K562 (cell line): Measurements from ENCODE around the gene ADRA1B. TPM values are rescaled to one million over a fixed set of nuclear protein-coding genes. Genes with fewer than 3 reads are reported as not detected.

Source experiments
- ATAC-seq: fragments of 200-7000 bp; cut with Tn5 transposase; 3 replicates; pipeline ENCODE4 v1.9.1; 2020; ENCODE audit warnings: moderate library complexity
- BruUV-seq: library from RNA; stranded (reverse); fragments of 400-500 nt; replicated peaks from 2 replicates; lab custom pipeline; 2021; lab: Mats Ljungman, UMichigan
- CTCF ChIA-PET: fragments of 300-600 bp; formaldehyde crosslinking; extraction: SDS; loops from one replicate; lab custom pipeline; 2021; ENCODE audit warnings: low intra/inter-chr PET ratio; lab: Yijun Ruan, JAX
- POLR2A ChIA-PET: fragments of 300-600, 350-650 bp; sonication (Branson Sonifier 250); formaldehyde crosslinking; extraction: SDS; loops from one replicate; lab custom pipeline; 2021; ENCODE audit warnings: antibody characterized with exemption, inconsistent platforms; lab: Yijun Ruan, JAX
- DNase-seq, 4 experiments: peaks; one replicate each; pipeline versions ENCODE4 v3.0.0 to v3.0.0-alpha.2; 2011 to 2018; ENCODE audit warnings: low spot score in 3 of 4, mixed read lengths in 3 of 4; ENCODE audit errors: extremely low read depth in 1 of 4
- FAIRE-seq: peaks from 2 replicates; lab custom pipeline; 2011; peaks lifted over from hg19 to GRCh38; lab: Jason Lieb, UNC
- H2AFZ ChIP-seq: 2 replicates; pipeline ENCODE4 v1.6.0; 2011; ENCODE audit warnings: low read depth, low read length, control low read depth, inconsistent platforms
- H3K27ac ChIP-seq: fragments of 200-600 bp; 3 replicates; pipeline ENCODE4 v1.8.0; 2011; ENCODE audit warnings: low read depth, mild to moderate bottlenecking, control low read depth, inconsistent platforms, low read length, moderate library complexity, mixed read lengths; ENCODE audit errors: extremely low read depth
- H3K27me3 ChIP-seq, 2 experiments: fragments of 300-600 bp in 1 of 2; 2 replicates in 1 of 2; 3 replicates in 1 of 2; pipeline versions ENCODE4 v1.6.0 to v1.8.0; 2011; ENCODE audit warnings: inconsistent platforms in 2 of 2, low read length in 2 of 2, mild to moderate bottlenecking in 1 of 2, mixed read lengths in 1 of 2, moderate library complexity in 1 of 2; ENCODE audit not compliant: control insufficient read depth in 2 of 2, insufficient read depth in 2 of 2
- H3K36me3 ChIP-seq: fragments of 300-600 bp; 3 replicates; pipeline ENCODE4 v1.8.0; 2011; ENCODE audit warnings: mild to moderate bottlenecking, low read length, inconsistent platforms; ENCODE audit not compliant: control insufficient read depth, insufficient read depth
- H3K4me1 ChIP-seq, 2 experiments: fragments of 200-600 bp in 1 of 2; replicated peaks in 1 of 2; 2 replicates in 1 of 2; 3 replicates in 1 of 2; pipeline versions ENCODE4 v1.5.1 to v1.8.0; 2011; ENCODE audit warnings: inconsistent platforms in 2 of 2, low read length in 2 of 2, mild to moderate bottlenecking in 1 of 2, mixed read lengths in 1 of 2, moderate library complexity in 1 of 2; ENCODE audit not compliant: control insufficient read depth in 2 of 2, insufficient read depth in 2 of 2
- H3K4me2 ChIP-seq: 2 replicates; pipeline ENCODE4 v1.6.1; 2011; ENCODE audit warnings: low read length, control low read depth, inconsistent platforms, mixed read lengths; ENCODE audit not compliant: insufficient read depth
- H3K4me3 ChIP-seq: fragments of 200-600 bp; sonication (generic), shearing (Covaris generic); 2 replicates; pipeline ENCODE4 v1.5.1; 2016; ENCODE audit warnings: control low read depth, inconsistent platforms
- H3K79me2 ChIP-seq: fragments of 200-600 bp; 3 replicates; pipeline ENCODE4 v1.8.0; 2011; ENCODE audit warnings: low read length, inconsistent platforms; ENCODE audit not compliant: control insufficient read depth, insufficient read depth
- H3K9ac ChIP-seq, 2 experiments: 2 replicates each; pipeline versions ENCODE4 v1.6.0 to v1.6.1; 2011; ENCODE audit warnings: low read depth in 2 of 2, low read length in 2 of 2, control low read depth in 1 of 2, inconsistent platforms in 1 of 2, mild to moderate bottlenecking in 1 of 2, mixed read lengths in 1 of 2; ENCODE audit not compliant: insufficient read depth in 1 of 2
- H3K9me1 ChIP-seq: one replicate; pipeline ENCODE4 v1.6.0; 2011; ENCODE audit warnings: inconsistent platforms, mild to moderate bottlenecking, low read length, moderate library complexity; ENCODE audit not compliant: control insufficient read depth, insufficient read depth
- H3K9me3 ChIP-seq: replicated peaks from 2 replicates; pipeline ENCODE4 v1.5.1; 2011; ENCODE audit warnings: low read depth, low read length, inconsistent platforms; ENCODE audit not compliant: control insufficient read depth, insufficient read depth
- H4K20me1 ChIP-seq: replicated peaks from 2 replicates; pipeline ENCODE4 v1.6.1; 2011; ENCODE audit warnings: low read length, inconsistent platforms, mixed read lengths; ENCODE audit not compliant: control insufficient read depth, insufficient read depth
- KDM4B ChIP-seq, 2 experiments: fragments of 450-650 bp in 1 of 2; sonication (generic) in 1 of 2; IDR thresholded peaks; 2 replicates each; pipeline ENCODE4 v1.6.1; 2016 to 2017; ENCODE audit warnings: borderline replicate concordance in 2 of 2, antibody characterized with exemption in 1 of 2, low read depth in 1 of 2, mild to moderate bottlenecking in 1 of 2
- LCOR ChIP-seq: sonication (generic); formaldehyde crosslinking; IDR thresholded peaks from 2 replicates; pipeline ENCODE4 v1.8.0; 2022; ENCODE audit warnings: mild to moderate bottlenecking, missing genetic modification reagents
- NRF1 ChIP-seq, 2 experiments: fragments of 450-650 bp; IDR thresholded peaks in 1 of 2; conservative IDR thresholded peaks in 1 of 2; 2 replicates each; pipeline ENCODE4 v1.6.1; 2014; ENCODE audit warnings: mild to moderate bottlenecking in 2 of 2
- RBBP5 ChIP-seq: fragments of 200-600 bp; sonication (generic); IDR thresholded peaks from 2 replicates; pipeline ENCODE4 v1.6.1; 2012; ENCODE audit warnings: borderline replicate concordance, mild to moderate bottlenecking, low read length, control low read depth, inconsistent platforms; ENCODE audit not compliant: insufficient read depth, poor library complexity, severe bottlenecking
- STAT5A ChIP-seq: IDR thresholded peaks from 2 replicates; pipeline ENCODE4 v1.6.1; 2012; ENCODE audit warnings: low read length, inconsistent platforms, borderline replicate concordance
- TAF9B ChIP-seq: fragments of 450-650 bp; IDR thresholded peaks from 2 replicates; pipeline ENCODE4 v1.6.1; 2018; ENCODE audit warnings: mild to moderate bottlenecking; ENCODE audit not compliant: partially characterized antibody
- WGBS: fragments of 100-300 bp; shearing (Covaris generic); methylation state at CpG from one replicate; pipeline ENCODE4 v1.1.6; 2016; ENCODE audit warnings: low coverage, mixed read lengths; ENCODE audit not compliant: insufficient coverage; ENCODE audit errors: missing lambda C conversion rate; 5-methylcytosine and 5-hydroxymethylcytosine counted together
- in situ Hi-C: fragments of 300-500 bp; cut with MboI; formaldehyde crosslinking; loops from 4 replicates; pipeline ENCODE4 v1.15.0; 2018; ENCODE audit warnings: inconsistent platforms, mixed read lengths
- intact Hi-C: fragments of 100-400 bp; cut with micrococcal nuclease; formaldehyde crosslinking; loops from 2 replicates; pipeline ENCODE4 v1.14.2; 2022
- polyA plus RNA-seq, 8 experiments: library from polyadenylated mRNA; depleted of rRNA in 4 of 8; stranded (reverse) in 5 of 8; unstranded in 3 of 8; fragments of >200 nt; fragmentation: Nextera tagmentation in 2 of 8; fragmentation: Illumina TruSeq in 1 of 8; extraction: Ambion mirVana in 2 of 8; extraction: Trizol in 1 of 8; gene quantifications; 2 replicates each; pipeline versions ENCODE4 v1.2.1 to v1.2.3, GENCODE V29; 2011 to 2014; ENCODE audit warnings: inconsistent platforms in 1 of 8, missing spikeins in 1 of 8
- total RNA-seq, 7 experiments: library from RNA; depleted of rRNA in 6 of 7; stranded (reverse); fragments of >200 nt in 6 of 7; fragmentation: Illumina TruSeq in 2 of 7; extraction: Trizol in 2 of 7; gene quantifications; 2 replicates each; pipeline versions ENCODE4 v1.2.1 to v1.2.3, GENCODE V29; 2011 to 2021; ENCODE audit warnings: low replicate concordance in 1 of 7
- TF ChIP-seq, protein P1 (sequence below), 2 experiments: fragments of 450-650 bp; IDR thresholded peaks; 2 replicates each; pipeline ENCODE4 v1.6.1; 2016
- TF ChIP-seq, protein P2 (sequence below), 2 experiments: fragments of 450-650 bp; IDR thresholded peaks; 2 replicates each; pipeline ENCODE4 v1.6.1; 2018; ENCODE audit warnings: mild to moderate bottlenecking in 2 of 2, low read depth in 1 of 2; ENCODE audit not compliant: partially characterized antibody in 2 of 2
- TF ChIP-seq, protein P3 (sequence below): fragments of 250-450 bp; sonication (Bioruptor Pico); IDR thresholded peaks from 2 replicates; pipeline ENCODE4 v1.5.0; 2021; ENCODE audit warnings: mild to moderate bottlenecking, moderate library complexity

The ADRA1B gene
- total and polyA plus RNA-seq, 9 of the 15 experiments (the other 6 are each of a cell fraction or from before 2014, with no cell fraction given) = not detected

DNA sequence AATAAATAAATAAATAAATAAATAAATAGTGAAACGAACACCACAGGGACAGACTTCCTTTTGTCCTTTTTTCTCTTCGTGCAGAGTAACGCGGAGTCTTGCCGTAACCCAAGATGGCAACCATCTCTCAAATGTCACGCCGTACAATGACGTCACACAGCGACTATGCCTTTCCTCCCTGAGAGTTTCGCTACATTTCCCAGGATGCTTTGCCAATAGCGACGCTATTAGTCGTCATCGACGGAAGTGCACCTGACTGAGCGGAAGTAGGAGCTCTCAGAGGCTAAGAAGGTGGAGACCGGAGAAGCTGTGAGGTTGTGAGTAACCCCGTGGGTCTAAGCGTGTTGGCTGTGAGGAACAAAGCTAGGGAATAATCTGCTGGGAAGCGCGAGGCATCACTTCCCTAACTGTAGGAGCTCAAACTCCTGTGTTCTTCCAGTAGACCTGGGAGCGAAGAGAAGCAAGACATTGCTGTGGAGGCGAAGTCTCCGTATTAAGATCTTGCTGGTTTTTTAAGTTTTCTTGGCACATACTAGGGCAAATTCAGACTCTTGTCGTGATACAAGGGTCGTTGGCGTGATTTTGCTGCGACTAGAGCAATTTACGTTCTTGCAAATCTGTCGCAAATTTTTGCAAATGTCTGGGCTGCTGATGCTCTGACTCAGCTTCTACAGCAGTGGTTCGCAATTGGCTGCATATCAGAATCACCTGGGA lies 92.8 kb downstream of the ADRA1B start, which contains the start of gene TTC1:
TTC1 (plus strand) TSS at position 263 of the 714 bp plus-strand sequence. CDS start 1,390 bp downstream, outside the sequence.
- TSS peak; percentile 73 for BruUV-seq
- no peaks in the 10 kb centered on the region for H3K27me3 ChIP-seq
- peaks cover 3% of the 10 kb centered on the region in 2 experiments; a peak in 3 of 5 replicates for H3K4me1 ChIP-seq
- peak within 1 kb of the TSS; percentile 88 for H3K4me3 ChIP-seq
- no peaks in the 10 kb centered on the region for H3K9me3 ChIP-seq
- H3K9ac ChIP-seq = peak within 1 kb of the TSS; percentile 91 to 92
- no peaks in the 10 kb centered on the region for H4K20me1 ChIP-seq
- peak within 1 kb of the TSS; percentile 99 for H2AFZ ChIP-seq
- in situ Hi-C loops (no loop called here), intact Hi-C loops (no loop called here)
- ChIA-PET CTCF (no interaction called here), POLR2A (interaction anchor here (0.7 to 2.5 kb wide), 4 partner anchors 8 to 188 kb away, joined by 3 to 23 read pairs (median 4); no protein-coding TSS in a partner anchor)
- H3K79me2 ChIP-seq = peaks cover 27% of the 10 kb centered on the region
- H3K9me1 ChIP-seq = no peaks in the 10 kb centered on the region
- WGBS = under 1% methylated on average over 31 of the region's 31 CpGs
- peak; percentile 100 for FAIRE-seq
- H3K36me3 ChIP-seq = peaks cover 33% of the 10 kb centered on the region
- ATAC-seq = peak; percentile 97
- H3K27ac ChIP-seq = peak within 1 kb of the TSS; percentile 89
- DNase-seq = peak; percentile 90 to 99 (median 90)
- peak within 1 kb of the TSS; percentile 100 for H3K4me2 ChIP-seq
- TF ChIP-seq, protein P1, sequence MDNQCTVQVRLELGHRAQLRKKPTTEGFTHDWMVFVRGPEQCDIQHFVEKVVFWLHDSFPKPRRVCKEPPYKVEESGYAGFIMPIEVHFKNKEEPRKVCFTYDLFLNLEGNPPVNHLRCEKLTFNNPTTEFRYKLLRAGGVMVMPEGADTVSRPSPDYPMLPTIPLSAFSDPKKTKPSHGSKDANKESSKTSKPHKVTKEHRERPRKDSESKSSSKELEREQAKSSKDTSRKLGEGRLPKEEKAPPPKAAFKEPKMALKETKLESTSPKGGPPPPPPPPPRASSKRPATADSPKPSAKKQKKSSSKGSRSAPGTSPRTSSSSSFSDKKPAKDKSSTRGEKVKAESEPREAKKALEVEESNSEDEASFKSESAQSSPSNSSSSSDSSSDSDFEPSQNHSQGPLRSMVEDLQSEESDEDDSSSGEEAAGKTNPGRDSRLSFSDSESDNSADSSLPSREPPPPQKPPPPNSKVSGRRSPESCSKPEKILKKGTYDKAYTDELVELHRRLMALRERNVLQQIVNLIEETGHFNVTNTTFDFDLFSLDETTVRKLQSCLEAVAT (IDR thresholded peaks at IDR 0.05) = peak in 1 of 2 experiments; percentile 19; a peak in 1 of 4 replicates
- TF ChIP-seq, protein P2, sequence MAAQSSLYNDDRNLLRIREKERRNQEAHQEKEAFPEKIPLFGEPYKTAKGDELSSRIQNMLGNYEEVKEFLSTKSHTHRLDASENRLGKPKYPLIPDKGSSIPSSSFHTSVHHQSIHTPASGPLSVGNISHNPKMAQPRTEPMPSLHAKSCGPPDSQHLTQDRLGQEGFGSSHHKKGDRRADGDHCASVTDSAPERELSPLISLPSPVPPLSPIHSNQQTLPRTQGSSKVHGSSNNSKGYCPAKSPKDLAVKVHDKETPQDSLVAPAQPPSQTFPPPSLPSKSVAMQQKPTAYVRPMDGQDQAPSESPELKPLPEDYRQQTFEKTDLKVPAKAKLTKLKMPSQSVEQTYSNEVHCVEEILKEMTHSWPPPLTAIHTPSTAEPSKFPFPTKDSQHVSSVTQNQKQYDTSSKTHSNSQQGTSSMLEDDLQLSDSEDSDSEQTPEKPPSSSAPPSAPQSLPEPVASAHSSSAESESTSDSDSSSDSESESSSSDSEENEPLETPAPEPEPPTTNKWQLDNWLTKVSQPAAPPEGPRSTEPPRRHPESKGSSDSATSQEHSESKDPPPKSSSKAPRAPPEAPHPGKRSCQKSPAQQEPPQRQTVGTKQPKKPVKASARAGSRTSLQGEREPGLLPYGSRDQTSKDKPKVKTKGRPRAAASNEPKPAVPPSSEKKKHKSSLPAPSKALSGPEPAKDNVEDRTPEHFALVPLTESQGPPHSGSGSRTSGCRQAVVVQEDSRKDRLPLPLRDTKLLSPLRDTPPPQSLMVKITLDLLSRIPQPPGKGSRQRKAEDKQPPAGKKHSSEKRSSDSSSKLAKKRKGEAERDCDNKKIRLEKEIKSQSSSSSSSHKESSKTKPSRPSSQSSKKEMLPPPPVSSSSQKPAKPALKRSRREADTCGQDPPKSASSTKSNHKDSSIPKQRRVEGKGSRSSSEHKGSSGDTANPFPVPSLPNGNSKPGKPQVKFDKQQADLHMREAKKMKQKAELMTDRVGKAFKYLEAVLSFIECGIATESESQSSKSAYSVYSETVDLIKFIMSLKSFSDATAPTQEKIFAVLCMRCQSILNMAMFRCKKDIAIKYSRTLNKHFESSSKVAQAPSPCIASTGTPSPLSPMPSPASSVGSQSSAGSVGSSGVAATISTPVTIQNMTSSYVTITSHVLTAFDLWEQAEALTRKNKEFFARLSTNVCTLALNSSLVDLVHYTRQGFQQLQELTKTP (IDR thresholded peaks at IDR 0.05; ENCODE audit: low read depth in 1 of 2, partially characterized antibody in 2 of 2) = peak; percentile 17 to 71
- TF ChIP-seq KDM4B (IDR thresholded peaks at IDR 0.05; ENCODE audit: borderline replicate concordance in 2 of 2, low read depth in 1 of 2) (peak in 1 of 2 experiments; percentile 79; a peak in 1 of 4 replicates), NRF1 (conservative IDR thresholded peaks at IDR 0.05 in 1 of 2, IDR thresholded peaks at IDR 0.05 in 1 of 2) (no peak), TAF9B (peak; percentile 82), LCOR (CRISPR knock-in tag) (no peak), STAT5A (no peak), RBBP5 (peak; percentile 64)
- TF ChIP-seq, protein P3, sequence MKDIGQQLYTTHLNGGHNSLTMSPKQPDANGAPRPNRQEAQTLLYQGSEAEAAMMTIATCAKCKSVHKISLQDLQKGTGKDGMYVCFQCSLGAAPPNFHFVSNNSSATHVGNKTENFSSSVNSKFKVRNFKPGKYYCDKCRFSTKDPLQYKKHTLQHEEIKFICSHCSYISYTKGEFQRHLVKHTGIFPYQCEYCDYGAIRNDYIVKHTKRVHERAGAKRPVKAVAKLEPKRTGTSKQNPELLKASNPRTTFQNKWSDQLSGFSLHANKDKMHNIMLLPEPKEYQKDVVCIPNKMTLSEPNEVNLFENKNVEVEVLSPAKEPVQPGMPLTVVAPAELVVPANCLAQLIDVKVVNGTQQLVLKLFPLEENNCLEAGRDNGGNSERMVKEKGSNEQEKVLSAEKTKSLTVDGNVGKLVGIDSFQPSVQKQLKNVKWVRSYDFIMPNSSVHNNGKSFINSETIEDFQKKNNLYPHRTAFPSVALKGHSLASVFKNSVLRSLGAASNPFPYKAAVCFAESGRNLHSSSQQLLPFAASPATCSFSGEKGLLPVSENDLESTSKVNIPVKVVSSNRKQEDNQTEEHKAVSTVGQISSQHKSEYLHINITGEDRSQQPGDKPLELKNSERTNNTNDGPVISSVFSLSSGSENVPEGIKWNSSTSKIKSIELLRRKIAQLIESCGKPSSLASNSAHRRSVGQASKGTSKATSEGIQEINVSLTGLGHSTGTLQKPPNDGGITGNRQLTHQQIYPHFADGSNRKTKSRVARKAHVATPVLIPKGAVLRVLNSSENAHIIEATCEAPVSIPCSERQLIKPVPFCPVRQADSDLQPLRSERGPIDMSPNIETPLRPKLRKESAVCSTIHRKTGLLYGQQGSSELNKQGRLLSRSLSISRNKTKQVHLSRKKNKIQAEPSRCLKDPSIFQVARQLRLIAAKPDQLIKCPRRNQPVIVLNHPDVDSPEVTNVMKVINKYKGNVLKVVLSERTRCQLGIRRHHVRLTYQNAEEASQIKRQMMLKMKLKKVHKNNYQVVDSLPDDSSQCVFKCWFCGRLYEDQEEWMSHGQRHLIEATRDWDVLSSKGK (CRISPR knock-in tag) = no peak
